ENCODE data around the gene RAI1.

The RAI1 gene

GRCh38 chr17:17809531-17810083, 128.3 kb downstream of the RAI1 start:
- Histone ChIP-seq H3K4me1 (ENCODE audit: control insufficient read depth in 1 of 2, insufficient read depth in 2 of 2, low read length in 2 of 2) (peaks cover 0 to 9% of the 10 kb centered on the region in 2 donors), H3K27me3 (ENCODE audit: control insufficient read depth in 1 of 2, insufficient read depth in 2 of 2, low read length in 2 of 2) (no peaks in the 10 kb centered on the region), H3K27ac (ENCODE audit: low read depth, low read length) (no peak overlapping the region), H3K36me3 (ENCODE audit: control insufficient read depth in 1 of 2, insufficient read depth in 2 of 2, low read length in 2 of 2) (peaks cover 6 to 31% of the 10 kb centered on the region in 2 donors), H3K4me3 (ENCODE audit: low read depth in 1 of 2, low read length in 2 of 2) (no peak overlapping the region), H3K9ac (ENCODE audit: low read depth in 1 of 2, low read length in 2 of 2) (no peak overlapping the region), H3K9me3 (ENCODE audit: control insufficient read depth in 1 of 2, low read length in 2 of 2) (no peaks in the 10 kb centered on the region)

GRCh38 chr17:17810084-17810894, 129.0 kb downstream of the RAI1 start:
- H3K9me3 ChIP-seq (ENCODE audit: control insufficient read depth in 1 of 2, low read length in 2 of 2): no peaks in the 10 kb centered on the region
- no peak overlapping the region for H3K4me3 ChIP-seq (ENCODE audit: low read depth in 1 of 2, low read length in 2 of 2)
- H3K36me3 ChIP-seq (ENCODE audit: control insufficient read depth in 1 of 2, insufficient read depth in 2 of 2, low read length in 2 of 2): peaks cover 6 to 37% of the 10 kb centered on the region in 2 donors
- H3K27ac ChIP-seq (ENCODE audit: low read depth, low read length): no peak overlapping the region
- H3K27me3 ChIP-seq (ENCODE audit: control insufficient read depth in 1 of 2, insufficient read depth in 2 of 2, low read length in 2 of 2): no peaks in the 10 kb centered on the region
- no peak overlapping the region for H3K9ac ChIP-seq (ENCODE audit: low read depth in 1 of 2, low read length in 2 of 2)
- H3K4me1 ChIP-seq (ENCODE audit: control insufficient read depth in 1 of 2, insufficient read depth in 2 of 2, low read length in 2 of 2): peaks cover 0 to 9% of the 10 kb centered on the region in 2 donors

- no peak overlapping the region for H3K9ac ChIP-seq (ENCODE audit: low read depth in 1 of 2, low read length in 2 of 2)
- no peaks in the 10 kb centered on the region for H3K27me3 ChIP-seq (ENCODE audit: control insufficient read depth in 1 of 2, insufficient read depth in 2 of 2, low read length in 2 of 2)
- no peaks in the 10 kb centered on the region for H3K9me3 ChIP-seq (ENCODE audit: control insufficient read depth in 1 of 2, low read length in 2 of 2)
- H3K36me3 ChIP-seq (ENCODE audit: control insufficient read depth in 1 of 2, insufficient read depth in 2 of 2, low read length in 2 of 2): peaks cover 6 to 37% of the 10 kb centered on the region in 2 donors
- H3K4me1 ChIP-seq (ENCODE audit: control insufficient read depth in 1 of 2, insufficient read depth in 2 of 2, low read length in 2 of 2): peaks cover 0 to 9% of the 10 kb centered on the region in 2 donors
- no peak overlapping the region for H3K4me3 ChIP-seq (ENCODE audit: low read depth in 1 of 2, low read length in 2 of 2)
- no peak overlapping the region for H3K27ac ChIP-seq (ENCODE audit: low read depth, low read length)
These were observed 129.6 kb downstream of the RAI1 start for GRCh38 chr17:17810895-17811248.

GRCh38 chr17:17811381-17812210, 130.3 kb downstream of the RAI1 start:
- H3K27me3 ChIP-seq (ENCODE audit: control insufficient read depth in 1 of 2, insufficient read depth in 2 of 2, low read length in 2 of 2): no peaks in the 10 kb centered on the region
- no peak overlapping the region for H3K4me3 ChIP-seq (ENCODE audit: low read depth in 1 of 2, low read length in 2 of 2)
- H3K36me3 ChIP-seq (ENCODE audit: control insufficient read depth in 1 of 2, insufficient read depth in 2 of 2, low read length in 2 of 2): peaks cover 6 to 42% of the 10 kb centered on the region in 2 donors
- peaks cover 0 to 9% of the 10 kb centered on the region in 2 donors for H3K4me1 ChIP-seq (ENCODE audit: control insufficient read depth in 1 of 2, insufficient read depth in 2 of 2, low read length in 2 of 2)
- no peaks in the 10 kb centered on the region for H3K9me3 ChIP-seq (ENCODE audit: control insufficient read depth in 1 of 2, low read length in 2 of 2)
- H3K9ac ChIP-seq (ENCODE audit: low read depth in 1 of 2, low read length in 2 of 2): no peak overlapping the region
- H3K27ac ChIP-seq (ENCODE audit: low read depth, low read length): no peak overlapping the region

DNA sequence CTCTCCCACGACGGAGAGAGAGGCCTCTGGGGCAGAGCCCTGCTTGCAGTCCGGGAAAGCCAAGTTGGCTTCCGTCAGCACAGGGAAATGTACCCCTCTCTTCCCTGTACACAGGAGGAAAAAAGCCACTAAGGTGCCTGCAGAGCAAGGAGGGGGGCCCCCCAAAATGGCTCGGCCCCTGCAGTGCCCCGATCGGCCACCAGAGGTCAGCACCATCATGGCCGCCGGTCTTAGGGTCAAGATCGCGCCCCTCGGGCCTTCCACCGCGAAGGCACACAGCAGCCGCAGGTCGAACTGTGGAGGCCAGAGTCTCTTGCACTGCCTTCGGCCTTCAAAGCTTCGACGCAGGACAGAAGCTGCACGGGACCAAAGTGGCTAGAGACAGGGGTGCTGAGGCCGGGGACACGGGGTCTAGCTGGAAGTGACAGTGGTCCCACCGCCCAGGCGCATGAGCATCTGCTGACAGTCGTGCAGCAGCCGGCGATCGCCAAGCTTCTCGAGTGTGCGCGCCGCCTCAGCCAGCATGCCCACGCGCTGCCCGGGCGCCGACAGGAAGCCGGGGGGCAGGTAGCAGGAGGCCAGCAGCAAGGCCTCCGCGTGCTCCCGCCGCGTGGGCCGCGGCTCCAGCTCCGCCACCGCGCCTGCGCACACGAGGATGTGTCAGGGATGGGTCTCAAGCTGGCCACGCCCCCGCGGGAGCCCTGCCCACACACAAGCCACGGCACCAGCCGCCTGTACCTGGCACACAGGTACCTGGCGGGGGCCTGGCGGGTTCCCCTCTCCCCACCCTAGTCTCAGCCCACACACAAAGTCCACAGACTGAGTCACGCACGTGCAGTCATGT, 131.2 kb downstream of the RAI1 start:
- Histone ChIP-seq H3K4me1 (ENCODE audit: control insufficient read depth in 1 of 2, insufficient read depth in 2 of 2, low read length in 2 of 2) (peaks cover 0 to 9% of the 10 kb centered on the region in 2 donors), H3K27ac (ENCODE audit: low read depth, low read length) (no peak overlapping the region)

GRCh38 chr17:17813055-17813724, 131.9 kb downstream of the RAI1 start:
- Histone ChIP-seq H3K9ac (ENCODE audit: low read depth in 1 of 2, low read length in 2 of 2) (no peak overlapping the region), H3K27me3 (ENCODE audit: control insufficient read depth in 1 of 2, insufficient read depth in 2 of 2, low read length in 2 of 2) (no peaks in the 10 kb centered on the region), H3K4me3 (ENCODE audit: low read depth in 1 of 2, low read length in 2 of 2) (no peak overlapping the region), H3K27ac (ENCODE audit: low read depth, low read length) (no peak overlapping the region), H3K4me1 (ENCODE audit: control insufficient read depth in 1 of 2, insufficient read depth in 2 of 2, low read length in 2 of 2) (peaks cover 2 to 11% of the 10 kb centered on the region in 2 donors), H3K9me3 (ENCODE audit: control insufficient read depth in 1 of 2, low read length in 2 of 2) (no peaks in the 10 kb centered on the region), H3K36me3 (ENCODE audit: control insufficient read depth in 1 of 2, insufficient read depth in 2 of 2, low read length in 2 of 2) (peaks cover 6 to 55% of the 10 kb centered on the region in 2 donors)

More for the DNA sequence above, 131.2 kb downstream of the RAI1 start:
- Histone ChIP-seq H3K9ac (ENCODE audit: low read depth in 1 of 2, low read length in 2 of 2) (no peak overlapping the region), H3K27me3 (ENCODE audit: control insufficient read depth in 1 of 2, insufficient read depth in 2 of 2, low read length in 2 of 2) (no peaks in the 10 kb centered on the region), H3K4me3 (ENCODE audit: low read depth in 1 of 2, low read length in 2 of 2) (no peak overlapping the region), H3K36me3 (ENCODE audit: control insufficient read depth in 1 of 2, insufficient read depth in 2 of 2, low read length in 2 of 2) (peaks cover 6 to 50% of the 10 kb centered on the region in 2 donors), H3K9me3 (ENCODE audit: control insufficient read depth in 1 of 2, low read length in 2 of 2) (no peaks in the 10 kb centered on the region)

DNA sequence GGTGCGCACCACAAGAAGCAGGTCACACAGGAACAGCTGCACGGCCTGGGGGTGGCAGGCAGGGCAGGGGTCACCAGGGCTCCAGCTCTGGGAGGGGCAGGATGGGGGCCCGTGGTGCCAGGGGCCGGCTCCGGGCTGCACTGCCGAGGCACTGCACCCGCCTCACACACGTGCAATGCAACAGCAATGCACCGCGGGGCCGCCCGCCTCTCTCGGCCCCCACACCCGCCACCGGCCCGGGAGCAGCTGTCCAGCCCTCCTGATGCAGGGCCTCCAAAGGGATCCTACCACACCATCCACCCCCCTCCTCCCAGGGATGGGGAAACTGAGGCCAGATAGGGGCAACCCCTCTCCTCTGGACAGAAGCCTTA, 132.5 kb downstream of the RAI1 start:
- H3K4me1 ChIP-seq (ENCODE audit: control insufficient read depth in 1 of 2, insufficient read depth in 2 of 2, low read length in 2 of 2): peaks cover 7 to 14% of the 10 kb centered on the region in 2 donors
- H3K27ac ChIP-seq (ENCODE audit: low read depth, low read length): no peak overlapping the region
- peaks cover 10 to 58% of the 10 kb centered on the region in 2 donors for H3K36me3 ChIP-seq (ENCODE audit: control insufficient read depth in 1 of 2, insufficient read depth in 2 of 2, low read length in 2 of 2)

DNA sequence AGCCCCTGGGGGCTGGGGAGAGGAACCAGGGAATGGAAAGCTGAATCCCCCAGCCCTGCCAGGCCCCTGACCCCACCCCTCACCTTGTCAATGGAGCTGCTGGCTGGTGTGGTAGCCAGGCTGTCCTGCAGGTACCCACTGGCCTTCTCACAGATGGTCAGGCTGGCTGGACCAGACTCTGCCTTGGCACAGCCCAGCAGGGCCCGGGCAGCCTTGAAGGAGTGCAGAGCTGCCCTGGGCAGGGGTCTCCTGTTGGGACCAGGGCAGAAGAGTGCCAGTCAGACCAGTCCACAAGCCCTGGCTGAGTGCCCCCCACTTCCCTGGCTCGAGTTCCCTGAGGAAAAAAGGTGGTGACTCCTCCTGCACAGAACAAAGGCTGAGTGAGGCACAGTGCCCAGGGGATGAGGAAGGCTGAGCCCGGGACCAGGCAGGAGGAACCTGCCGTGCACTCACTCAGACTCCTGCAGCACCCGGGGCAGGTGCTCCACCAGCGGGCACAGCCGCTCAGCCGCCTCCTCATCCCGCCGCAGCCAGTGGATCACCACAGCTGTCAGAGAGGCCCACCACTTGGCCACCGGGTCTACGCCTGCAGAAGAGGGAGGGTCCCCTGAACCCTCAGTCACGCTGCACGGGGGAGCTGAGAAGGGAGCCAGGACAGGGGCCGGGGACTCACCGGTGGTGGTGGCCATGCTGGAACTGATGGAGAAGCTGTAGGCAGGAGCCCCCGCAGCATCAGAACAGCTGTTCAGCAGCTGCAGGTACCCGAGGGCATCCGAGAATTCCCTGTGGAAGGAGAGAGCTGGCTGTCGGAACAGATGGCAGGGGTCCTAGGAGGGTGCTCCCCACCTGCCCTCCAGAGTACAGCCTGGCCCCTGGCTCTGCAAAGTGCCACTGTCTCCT, 133.2 kb downstream of the RAI1 start:
- H3K27ac ChIP-seq (ENCODE audit: low read depth, low read length): no peak overlapping the region
- H3K4me3 ChIP-seq (ENCODE audit: low read depth in 1 of 2, low read length in 2 of 2): no peak overlapping the region
- H3K27me3 ChIP-seq (ENCODE audit: control insufficient read depth in 1 of 2, insufficient read depth in 2 of 2, low read length in 2 of 2): no peaks in the 10 kb centered on the region
- peaks cover 14 to 20% of the 10 kb centered on the region in 2 donors for H3K4me1 ChIP-seq (ENCODE audit: control insufficient read depth in 1 of 2, insufficient read depth in 2 of 2, low read length in 2 of 2)
- H3K9me3 ChIP-seq (ENCODE audit: control insufficient read depth in 1 of 2, low read length in 2 of 2): no peaks in the 10 kb centered on the region
- peaks cover 17 to 65% of the 10 kb centered on the region in 2 donors for H3K36me3 ChIP-seq (ENCODE audit: control insufficient read depth in 1 of 2, insufficient read depth in 2 of 2, low read length in 2 of 2)
- H3K9ac ChIP-seq (ENCODE audit: low read depth in 1 of 2, low read length in 2 of 2): no peak overlapping the region

More for the DNA sequence above, 132.5 kb downstream of the RAI1 start:
- H3K9ac ChIP-seq (ENCODE audit: low read depth in 1 of 2, low read length in 2 of 2): no peak overlapping the region
- no peaks in the 10 kb centered on the region for H3K9me3 ChIP-seq (ENCODE audit: control insufficient read depth in 1 of 2, low read length in 2 of 2)
- no peak overlapping the region for H3K4me3 ChIP-seq (ENCODE audit: low read depth in 1 of 2, low read length in 2 of 2)
- H3K27me3 ChIP-seq (ENCODE audit: control insufficient read depth in 1 of 2, insufficient read depth in 2 of 2, low read length in 2 of 2): no peaks in the 10 kb centered on the region

Measured in duodenal mucosa (tissue), 2 donors.